DND-41 (cell line): Measurements from ENCODE around the gene FHOD3.

Experiments used
- EZH2 ChIP-seq: IDR thresholded peaks from 3 replicates; pipeline ENCODE4 v1.6.1; 2012; ENCODE audit warnings: borderline replicate concordance, low read depth, mild to moderate bottlenecking, moderate library complexity, low read length, inconsistent platforms; ENCODE audit not compliant: severe bottlenecking
- TF ChIP-seq, protein P1 (sequence below): IDR thresholded peaks from 2 replicates; pipeline ENCODE4 v1.5.1; 2012; ENCODE audit warnings: borderline replicate concordance, low read length, moderate library complexity, mild to moderate bottlenecking; ENCODE audit not compliant: poor library complexity, severe bottlenecking; ENCODE audit errors: extremely low read depth

DNA sequence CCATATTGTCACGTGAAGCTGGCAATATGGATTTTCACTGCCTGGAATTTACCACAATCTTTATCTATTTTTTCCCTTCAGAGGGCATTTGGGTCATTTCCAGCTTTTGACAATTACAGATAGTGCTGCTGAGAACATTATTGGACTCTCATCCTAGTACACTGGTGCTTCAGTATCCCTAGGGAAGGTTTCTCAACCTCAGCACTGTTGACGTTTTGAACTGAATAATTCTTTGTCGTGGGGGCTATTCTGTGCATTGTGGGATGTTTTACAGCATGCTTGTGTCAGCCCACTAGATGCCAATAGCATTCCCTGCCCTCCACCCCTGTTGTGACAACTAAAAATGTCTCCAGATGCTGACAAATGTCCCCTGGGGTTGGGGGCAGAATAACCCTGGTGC lies 345.5 kb downstream of the FHOD3 start:
- TF ChIP-seq, protein P1, sequence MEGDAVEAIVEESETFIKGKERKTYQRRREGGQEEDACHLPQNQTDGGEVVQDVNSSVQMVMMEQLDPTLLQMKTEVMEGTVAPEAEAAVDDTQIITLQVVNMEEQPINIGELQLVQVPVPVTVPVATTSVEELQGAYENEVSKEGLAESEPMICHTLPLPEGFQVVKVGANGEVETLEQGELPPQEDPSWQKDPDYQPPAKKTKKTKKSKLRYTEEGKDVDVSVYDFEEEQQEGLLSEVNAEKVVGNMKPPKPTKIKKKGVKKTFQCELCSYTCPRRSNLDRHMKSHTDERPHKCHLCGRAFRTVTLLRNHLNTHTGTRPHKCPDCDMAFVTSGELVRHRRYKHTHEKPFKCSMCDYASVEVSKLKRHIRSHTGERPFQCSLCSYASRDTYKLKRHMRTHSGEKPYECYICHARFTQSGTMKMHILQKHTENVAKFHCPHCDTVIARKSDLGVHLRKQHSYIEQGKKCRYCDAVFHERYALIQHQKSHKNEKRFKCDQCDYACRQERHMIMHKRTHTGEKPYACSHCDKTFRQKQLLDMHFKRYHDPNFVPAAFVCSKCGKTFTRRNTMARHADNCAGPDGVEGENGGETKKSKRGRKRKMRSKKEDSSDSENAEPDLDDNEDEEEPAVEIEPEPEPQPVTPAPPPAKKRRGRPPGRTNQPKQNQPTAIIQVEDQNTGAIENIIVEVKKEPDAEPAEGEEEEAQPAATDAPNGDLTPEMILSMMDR, result no peak
- no peak for TF ChIP-seq EZH2
